ENCODE measurements around the gene POLR1B. TPM values are rescaled to one million over a fixed set of nuclear protein-coding genes. Genes with fewer than 3 reads are reported as not detected.
"Not testable (repeated sequence)": the region's sequence is repeated elsewhere in the genome, so short reads cannot be mapped to it uniquely, and the experiment has no call there.

Gene POLR1B
- total RNA-seq: 10 to 100 TPM; 21.9 to 27.9 (median 27.4) TPM

DNA sequence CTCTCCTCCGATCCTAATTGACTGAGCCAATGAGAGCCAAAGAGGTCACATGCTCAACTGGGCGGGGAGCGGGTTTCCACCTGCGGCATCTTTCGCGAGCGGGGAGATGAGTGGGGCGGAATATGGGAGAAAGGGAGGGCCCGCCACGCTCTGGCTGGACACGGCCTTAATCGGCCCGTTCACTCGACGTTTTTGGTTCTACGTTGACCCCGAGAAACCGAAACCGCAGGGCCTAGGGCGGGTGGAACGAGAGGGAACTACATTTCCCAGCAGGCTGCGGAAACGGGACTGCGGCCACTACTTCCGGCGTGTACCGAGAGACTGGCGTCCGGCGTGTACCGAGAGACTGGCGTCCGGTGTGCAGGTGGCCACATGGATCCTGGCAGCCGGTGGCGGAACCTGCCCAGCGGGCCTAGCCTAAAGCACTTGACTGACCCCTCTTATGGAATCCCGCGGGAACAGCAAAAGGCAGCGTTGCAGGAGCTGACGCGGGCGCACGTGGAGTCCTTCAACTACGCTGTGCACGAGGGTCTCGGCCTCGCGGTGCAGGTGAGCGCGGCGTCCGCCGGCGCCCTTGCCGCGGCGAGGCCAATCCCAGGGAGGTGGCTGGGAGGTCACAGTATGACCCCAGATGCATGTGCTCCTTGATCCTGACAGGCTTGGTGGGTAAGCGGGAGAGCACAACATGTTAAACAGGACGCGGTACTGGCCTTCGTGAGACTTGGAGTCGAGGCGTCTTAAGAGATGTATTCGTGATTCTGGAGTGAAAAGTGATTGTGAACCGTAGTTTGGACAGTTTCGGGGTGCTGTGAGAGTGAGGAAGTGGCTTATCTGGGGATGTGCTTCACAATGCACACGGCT is at the start of gene POLR1B:
Gene POLR1B (plus strand): TSS at position 343 of the 861 bp plus-strand sequence. CDS start 30 bp downstream, at position 373.
- Histone ChIP-seq H3K27ac (peak within 1 kb of the TSS; percentile 85), H3K36me3 (peaks cover 6% of the 10 kb centered on the region), H3K9me3 (no peaks in the 10 kb centered on the region), H3K27me3 (no peaks in the 10 kb centered on the region), H3K4me1 (peaks cover 29% of the 10 kb centered on the region), H3K4me3 (peak within 1 kb of the TSS; percentile 95)
- WGBS: under 1% methylated on average over 65 of the region's 67 CpGs
- peak; percentile 81 to 89 for DNase-seq (ENCODE audit: low spot score in 2 of 2)
- TF ChIP-seq, protein P1, sequence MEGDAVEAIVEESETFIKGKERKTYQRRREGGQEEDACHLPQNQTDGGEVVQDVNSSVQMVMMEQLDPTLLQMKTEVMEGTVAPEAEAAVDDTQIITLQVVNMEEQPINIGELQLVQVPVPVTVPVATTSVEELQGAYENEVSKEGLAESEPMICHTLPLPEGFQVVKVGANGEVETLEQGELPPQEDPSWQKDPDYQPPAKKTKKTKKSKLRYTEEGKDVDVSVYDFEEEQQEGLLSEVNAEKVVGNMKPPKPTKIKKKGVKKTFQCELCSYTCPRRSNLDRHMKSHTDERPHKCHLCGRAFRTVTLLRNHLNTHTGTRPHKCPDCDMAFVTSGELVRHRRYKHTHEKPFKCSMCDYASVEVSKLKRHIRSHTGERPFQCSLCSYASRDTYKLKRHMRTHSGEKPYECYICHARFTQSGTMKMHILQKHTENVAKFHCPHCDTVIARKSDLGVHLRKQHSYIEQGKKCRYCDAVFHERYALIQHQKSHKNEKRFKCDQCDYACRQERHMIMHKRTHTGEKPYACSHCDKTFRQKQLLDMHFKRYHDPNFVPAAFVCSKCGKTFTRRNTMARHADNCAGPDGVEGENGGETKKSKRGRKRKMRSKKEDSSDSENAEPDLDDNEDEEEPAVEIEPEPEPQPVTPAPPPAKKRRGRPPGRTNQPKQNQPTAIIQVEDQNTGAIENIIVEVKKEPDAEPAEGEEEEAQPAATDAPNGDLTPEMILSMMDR (IDR thresholded peaks at IDR 0.05): no peak
- TF ChIP-seq POLR2AphosphoS5 (IDR thresholded peaks at IDR 0.05): peak in 1 of 3 donors; percentile 33

GRCh38 chr2:112493048-112493447 is 49.2 kb upstream of the POLR1B start:
- no peak for DNase-seq (ENCODE audit: low spot score in 2 of 2)
- H3K27ac ChIP-seq: no peak overlapping the region
- peaks cover 20% of the 10 kb centered on the region for H3K4me1 ChIP-seq
- no peaks in the 10 kb centered on the region for H3K9me3 ChIP-seq
- peaks cover 10% of the 10 kb centered on the region for H3K36me3 ChIP-seq
- TF ChIP-seq, protein P1 (IDR thresholded peaks at IDR 0.05): no peak
- no peak for TF ChIP-seq POLR2A (IDR thresholded peaks at IDR 0.05)
- TF ChIP-seq POLR2AphosphoS5 (IDR thresholded peaks at IDR 0.05): no peak
- TF ChIP-seq EP300 (IDR thresholded peaks at IDR 0.05): no peak
- no peaks in the 10 kb centered on the region for H3K27me3 ChIP-seq
- H3K4me3 ChIP-seq: no peak overlapping the region
- 65% methylated on average over 3 of the region's 3 CpGs for WGBS

GRCh38 chr2:112493858-112494648 is 48.2 kb upstream of the POLR1B start:
- WGBS: 51% methylated on average over 9 of the region's 9 CpGs
- TF ChIP-seq POLR2A (IDR thresholded peaks at IDR 0.05) (no peak), EP300 (IDR thresholded peaks at IDR 0.05) (no peak), POLR2AphosphoS5 (IDR thresholded peaks at IDR 0.05) (no peak)
- TF ChIP-seq, protein P1 (IDR thresholded peaks at IDR 0.05): no peak
- H3K4me1 ChIP-seq: peaks cover 20% of the 10 kb centered on the region
- H3K27ac ChIP-seq: no peak overlapping the region
- H3K36me3 ChIP-seq: peaks cover 10% of the 10 kb centered on the region
- no peaks in the 10 kb centered on the region for H3K27me3 ChIP-seq
- no peak overlapping the region for H3K4me3 ChIP-seq
- DNase-seq (ENCODE audit: low spot score in 2 of 2): no peak
- no peaks in the 10 kb centered on the region for H3K9me3 ChIP-seq

GRCh38 chr2:112494828-112495227 is 47.4 kb upstream of the POLR1B start:
- Histone ChIP-seq H3K4me3 (no peak overlapping the region), H3K27ac (no peak overlapping the region), H3K36me3 (peaks cover 10% of the 10 kb centered on the region), H3K4me1 (peaks cover 20% of the 10 kb centered on the region), H3K9me3 (no peaks in the 10 kb centered on the region), H3K27me3 (no peaks in the 10 kb centered on the region)
- TF ChIP-seq EP300 (IDR thresholded peaks at IDR 0.05) (no peak), POLR2A (IDR thresholded peaks at IDR 0.05) (no peak), POLR2AphosphoS5 (IDR thresholded peaks at IDR 0.05) (no peak)
- TF ChIP-seq, protein P1 (IDR thresholded peaks at IDR 0.05): no peak
- 67% methylated on average over 5 of the region's 5 CpGs for WGBS
- DNase-seq (ENCODE audit: low spot score in 2 of 2): no peak

DNA sequence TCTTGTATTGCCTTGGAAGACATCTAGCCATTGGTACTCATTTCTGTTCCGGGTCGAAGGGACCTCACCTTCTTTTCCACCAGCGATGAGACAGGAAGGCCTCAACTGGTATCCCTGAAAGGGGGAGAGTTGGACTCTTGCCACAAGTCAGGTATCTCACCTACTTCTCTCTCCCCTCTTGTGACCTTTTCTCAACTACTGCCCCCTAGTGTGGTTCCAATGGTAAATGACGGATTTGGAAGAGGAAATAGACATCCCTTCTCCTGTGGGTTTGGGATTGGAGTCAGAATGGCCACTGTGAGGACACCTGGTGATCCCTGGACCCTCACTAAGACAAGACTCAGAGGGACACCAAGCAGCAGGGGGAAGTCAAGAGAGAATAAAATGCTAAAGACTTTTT is 46.4 kb upstream of the POLR1B start:
- DNase-seq (ENCODE audit: low spot score in 2 of 2); H3K27me3 ChIP-seq; H3K9me3 ChIP-seq; H3K27ac ChIP-seq; H3K36me3 ChIP-seq; H3K4me3 ChIP-seq: not testable (repeated sequence)
- WGBS: 94% methylated on average over 4 of the region's 4 CpGs
- peaks cover 20% of the 10 kb centered on the region for H3K4me1 ChIP-seq
